Neural cell (in vitro differentiated cells): Measurements from ENCODE around the gene GRM4. TPM values are rescaled to one million over a fixed set of nuclear protein-coding genes. Genes with fewer than 3 reads are reported as not detected.

ENCODE experiments used
- H2AFZ ChIP-seq: fragments of 200-600, 300-800 bp; sonication (generic), shearing (Covaris generic); 2 replicates; pipeline ENCODE4 v1.6.0; 2014; ENCODE audit warnings: low read depth, mild to moderate bottlenecking, antibody characterized with exemption, low read length, moderate library complexity
- H3F3A ChIP-seq: fragments of 200-600 bp; shearing (Covaris generic); 2 replicates; pipeline ENCODE4 v1.6.1; 2016; ENCODE audit warnings: mild to moderate bottlenecking, moderate library complexity, mixed read lengths, antibody characterized with exemption, low read length; ENCODE audit not compliant: insufficient read depth, poor library complexity, severe bottlenecking
- H3K27ac ChIP-seq: fragments of 200-600, 300-800 bp; sonication (generic), shearing (Covaris generic); 2 replicates; pipeline ENCODE4 v1.5.1; 2014; ENCODE audit warnings: mild to moderate bottlenecking, low read length, moderate library complexity
- H3K27me3 ChIP-seq: fragments of 300-800, 200-600 bp; sonication (generic), shearing (Covaris generic); 2 replicates; pipeline ENCODE4 v1.6.0; 2014; ENCODE audit warnings: mild to moderate bottlenecking, low read depth, low read length, moderate library complexity; ENCODE audit not compliant: insufficient read depth
- H3K36me3 ChIP-seq: fragments of 300-800, 200-600 bp; sonication (generic), shearing (Covaris generic); 2 replicates; pipeline ENCODE4 v1.5.1; 2014; ENCODE audit warnings: mild to moderate bottlenecking, antibody characterized with exemption, low read length, moderate library complexity; ENCODE audit not compliant: insufficient read depth
- H3K4me2 ChIP-seq: fragments of 300-800, 200-600 bp; sonication (generic), shearing (Covaris generic); 2 replicates; pipeline ENCODE4 v1.6.0; 2014; ENCODE audit warnings: mild to moderate bottlenecking, low read length
- H3K4me3 ChIP-seq: fragments of 300-800, 200-600 bp; sonication (generic), shearing (Covaris generic); 2 replicates; pipeline ENCODE4 v1.5.1; 2014; ENCODE audit warnings: mild to moderate bottlenecking, low read length, moderate library complexity
- H3K79me2 ChIP-seq: fragments of 200-600 bp; shearing (Covaris generic); replicated peaks from 2 replicates; pipeline ENCODE4 v1.6.0; 2014; ENCODE audit warnings: mild to moderate bottlenecking, low read length, moderate library complexity; ENCODE audit not compliant: insufficient read depth
- H3K9ac ChIP-seq: fragments of 300-800, 200-600 bp; sonication (generic), shearing (Covaris generic); 2 replicates; pipeline ENCODE4 v1.6.1; 2016; ENCODE audit warnings: mild to moderate bottlenecking, low read length, mixed read lengths
- H3K9me2 ChIP-seq: fragments of 200-600 bp; shearing (Covaris generic); 2 replicates; pipeline ENCODE4 v1.6.1; 2016; ENCODE audit warnings: mild to moderate bottlenecking, low read length, mixed read lengths; ENCODE audit not compliant: insufficient read depth
- H3K9me3 ChIP-seq: fragments of 200-600, 300-800 bp; sonication (generic), shearing (Covaris generic); 2 replicates; pipeline ENCODE4 v1.6.1; 2016; ENCODE audit warnings: mild to moderate bottlenecking, mixed run types, low read length, moderate library complexity, mixed read lengths
- H4K20me1 ChIP-seq: fragments of 200-600 bp; shearing (Covaris generic); 2 replicates; pipeline ENCODE4 v1.6.1; 2016; ENCODE audit warnings: mild to moderate bottlenecking, mixed run types; ENCODE audit not compliant: insufficient read depth
- CTCF ChIP-seq: fragments of 450-650 bp; IDR thresholded peaks from 2 replicates; pipeline ENCODE4 v1.5.1; 2014; ENCODE audit warnings: antibody characterized with exemption, mild to moderate bottlenecking, moderate library complexity; ENCODE audit not compliant: poor library complexity, severe bottlenecking
- EP300 ChIP-seq: fragments of 450-650 bp; conservative IDR thresholded peaks from 2 replicates; pipeline ENCODE4 v1.6.1; 2014; ENCODE audit warnings: antibody characterized with exemption, mild to moderate bottlenecking, moderate library complexity; ENCODE audit not compliant: poor library complexity, severe bottlenecking
- EZH2 ChIP-seq: fragments of 200-600, 300-800 bp; shearing (Covaris generic), sonication (generic); IDR thresholded peaks from 2 replicates; pipeline ENCODE4 v1.6.1; 2014; ENCODE audit warnings: antibody characterized with exemption, low read length, borderline replicate concordance, mild to moderate bottlenecking; ENCODE audit not compliant: insufficient read depth, poor library complexity, severe bottlenecking
- POLR2AphosphoS5 ChIP-seq: IDR thresholded peaks from 2 replicates; pipeline ENCODE4 v1.6.1; 2012
- SMC3 ChIP-seq: fragments of 450-650 bp; conservative IDR thresholded peaks from 2 replicates; pipeline ENCODE4 v1.6.1; 2014; ENCODE audit warnings: antibody characterized with exemption, mild to moderate bottlenecking, moderate library complexity; ENCODE audit not compliant: poor library complexity
- TAF1 ChIP-seq: IDR thresholded peaks from 2 replicates; pipeline ENCODE4 v1.6.1; 2012; ENCODE audit warnings: low read depth
- polyA plus RNA-seq: library from polyadenylated mRNA; depleted of rRNA; stranded (reverse); fragments of >200 nt; gene quantifications from 2 replicates; pipeline ENCODE4 v1.2.3, GENCODE V29; 2014
- TF ChIP-seq, protein P1 (sequence below): IDR thresholded peaks from 2 replicates; pipeline ENCODE4 v1.6.1; 2012; ENCODE audit warnings: borderline replicate concordance

Gene GRM4
- polyA plus RNA-seq, 1 donor from 2014 or later = 2.1 TPM

GRCh38 chr6:34138914-34139510, 6.9 kb downstream of the GRM4 start:
- Histone ChIP-seq H3K9ac (no peak overlapping the region), H3K4me2 (no peak overlapping the region), H3K27me3 (peaks cover 17% of the 10 kb centered on the region), H2AFZ (no peak overlapping the region), H3K9me3 (no peaks in the 10 kb centered on the region), H4K20me1 (no peaks in the 10 kb centered on the region), H3K9me2 (no peaks in the 10 kb centered on the region), H3K79me2 (no peaks in the 10 kb centered on the region), H3K36me3 (no peaks in the 10 kb centered on the region), H3F3A (no peaks in the 10 kb centered on the region), H3K27ac (no peak overlapping the region), H3K4me3 (no peak overlapping the region)
- no peak for TF ChIP-seq POLR2AphosphoS5
- TF ChIP-seq TAF1 = no peak
- TF ChIP-seq, protein P1, sequence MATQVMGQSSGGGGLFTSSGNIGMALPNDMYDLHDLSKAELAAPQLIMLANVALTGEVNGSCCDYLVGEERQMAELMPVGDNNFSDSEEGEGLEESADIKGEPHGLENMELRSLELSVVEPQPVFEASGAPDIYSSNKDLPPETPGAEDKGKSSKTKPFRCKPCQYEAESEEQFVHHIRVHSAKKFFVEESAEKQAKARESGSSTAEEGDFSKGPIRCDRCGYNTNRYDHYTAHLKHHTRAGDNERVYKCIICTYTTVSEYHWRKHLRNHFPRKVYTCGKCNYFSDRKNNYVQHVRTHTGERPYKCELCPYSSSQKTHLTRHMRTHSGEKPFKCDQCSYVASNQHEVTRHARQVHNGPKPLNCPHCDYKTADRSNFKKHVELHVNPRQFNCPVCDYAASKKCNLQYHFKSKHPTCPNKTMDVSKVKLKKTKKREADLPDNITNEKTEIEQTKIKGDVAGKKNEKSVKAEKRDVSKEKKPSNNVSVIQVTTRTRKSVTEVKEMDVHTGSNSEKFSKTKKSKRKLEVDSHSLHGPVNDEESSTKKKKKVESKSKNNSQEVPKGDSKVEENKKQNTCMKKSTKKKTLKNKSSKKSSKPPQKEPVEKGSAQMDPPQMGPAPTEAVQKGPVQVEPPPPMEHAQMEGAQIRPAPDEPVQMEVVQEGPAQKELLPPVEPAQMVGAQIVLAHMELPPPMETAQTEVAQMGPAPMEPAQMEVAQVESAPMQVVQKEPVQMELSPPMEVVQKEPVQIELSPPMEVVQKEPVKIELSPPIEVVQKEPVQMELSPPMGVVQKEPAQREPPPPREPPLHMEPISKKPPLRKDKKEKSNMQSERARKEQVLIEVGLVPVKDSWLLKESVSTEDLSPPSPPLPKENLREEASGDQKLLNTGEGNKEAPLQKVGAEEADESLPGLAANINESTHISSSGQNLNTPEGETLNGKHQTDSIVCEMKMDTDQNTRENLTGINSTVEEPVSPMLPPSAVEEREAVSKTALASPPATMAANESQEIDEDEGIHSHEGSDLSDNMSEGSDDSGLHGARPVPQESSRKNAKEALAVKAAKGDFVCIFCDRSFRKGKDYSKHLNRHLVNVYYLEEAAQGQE = no peak
- no peak for TF ChIP-seq EP300
- TF ChIP-seq EZH2 = no peak
- TF ChIP-seq SMC3 = no peak

DNA sequence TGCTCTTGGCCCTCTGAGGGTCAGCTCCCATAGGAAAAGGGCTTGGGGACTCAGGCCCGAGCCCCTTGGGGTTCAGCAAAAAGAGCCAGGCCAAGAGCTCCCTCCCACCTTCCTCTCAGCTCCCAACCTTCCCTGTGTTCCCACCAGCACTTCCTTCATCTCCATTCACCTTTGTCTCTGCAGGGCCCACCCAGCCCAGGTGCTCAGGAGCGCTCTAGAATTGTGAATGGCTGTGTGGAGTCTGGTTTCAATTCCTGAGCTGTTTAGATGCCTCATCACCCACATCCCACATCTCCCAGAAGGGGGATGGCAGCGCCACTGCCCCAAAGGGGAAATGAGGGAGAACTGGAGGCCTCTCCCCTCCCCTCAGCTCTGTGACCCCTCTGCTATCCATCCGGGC, 7.7 kb downstream of the GRM4 start:
- H3K36me3 ChIP-seq = no peaks in the 10 kb centered on the region
- H3K27me3 ChIP-seq = peaks cover 9% of the 10 kb centered on the region

More for the DNA sequence above, 7.7 kb downstream of the GRM4 start:
- Histone ChIP-seq H3K79me2 (no peaks in the 10 kb centered on the region), H3K4me2 (no peak overlapping the region), H3K4me3 (no peak overlapping the region), H3F3A (no peaks in the 10 kb centered on the region), H3K27ac (no peak overlapping the region), H3K9me2 (no peaks in the 10 kb centered on the region), H3K9ac (no peak overlapping the region), H4K20me1 (no peaks in the 10 kb centered on the region), H3K9me3 (no peaks in the 10 kb centered on the region), H2AFZ (no peak overlapping the region)
- TF ChIP-seq CTCF (no peak), POLR2AphosphoS5 (no peak)
